T1000 (cell line): Measurements from ENCODE around the gene SDK2.

ENCODE experiments used
- DNase-seq: peaks from one replicate; lab custom pipeline; 2025; ENCODE audit warnings: mixed read lengths; lab: John Stamatoyannopoulos, UW

The SDK2 gene

GRCh38 chr17:73297934-73298861 lies 346.0 kb downstream of the SDK2 start:
- no peak for DNase-seq

- DNase-seq, result peak; percentile 32
Observed at GRCh38 chr17:73293480-73293911, 350.7 kb downstream of the SDK2 start.

- DNase-seq, result no peak
Observed at GRCh38 chr17:73293031-73293430, 351.2 kb downstream of the SDK2 start.

- DNase-seq, result peak; percentile 55
Observed at GRCh38 chr17:73292031-73292531, 352.2 kb downstream of the SDK2 start.

- peak; percentile 82 for DNase-seq
Observed at GRCh38 chr17:73291260-73291801, 352.9 kb downstream of the SDK2 start.

GRCh38 chr17:73290399-73291259 lies 353.6 kb downstream of the SDK2 start:
- DNase-seq, result no peak

GRCh38 chr17:73289549-73290254 lies 354.5 kb downstream of the SDK2 start:
- DNase-seq, result no peak

GRCh38 chr17:73288534-73289302 lies 355.5 kb downstream of the SDK2 start:
- no peak for DNase-seq

- no peak for DNase-seq
Observed at GRCh38 chr17:73286863-73287296, 357.4 kb downstream of the SDK2 start.

GRCh38 chr17:73285916-73286862 lies 358.1 kb downstream of the SDK2 start:
- DNase-seq, result no peak

- no peak for DNase-seq
Observed at GRCh38 chr17:73285603-73285908, 358.7 kb downstream of the SDK2 start.

- no peak for DNase-seq
Observed at GRCh38 chr17:73284906-73285602, 359.2 kb downstream of the SDK2 start.
